ENCODE results near the gene MFRP. TPM values are rescaled to one million over a fixed set of nuclear protein-coding genes. Genes with fewer than 3 reads are reported as not detected.
A peak's percentile ranks its signal among the peaks of the same experiment; 100 is the strongest.

Gene MFRP
- total and polyA plus RNA-seq, 9 of the 15 experiments (the other 6 are each of a cell fraction or from before 2014, with no cell fraction given), result not detected

DNA sequence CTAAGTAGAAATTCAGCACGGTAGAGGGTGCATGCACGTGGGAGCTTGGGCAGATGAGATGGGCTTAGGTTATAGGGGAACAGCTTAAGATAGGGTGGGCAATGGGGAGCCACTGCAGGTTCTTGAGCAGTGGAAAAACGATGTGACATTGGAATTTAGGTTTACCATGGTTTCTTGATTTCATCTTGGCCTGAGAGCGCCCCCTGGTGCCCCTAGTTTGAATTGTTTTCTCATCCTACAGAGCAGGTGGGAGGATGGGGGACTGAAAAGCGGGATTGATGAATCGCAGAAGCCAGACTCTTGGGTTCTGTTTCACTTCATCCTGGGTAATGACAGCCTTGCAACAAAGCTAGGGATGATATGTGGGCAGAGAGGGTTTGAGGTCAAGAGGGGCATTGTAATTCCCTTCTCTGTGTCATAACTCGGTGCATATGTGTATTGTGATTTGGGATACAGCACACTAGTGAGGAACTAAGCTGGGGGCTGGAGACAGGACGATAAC lies 22.9 kb downstream of the MFRP start (continued):
- TF ChIP-seq, protein P1, sequence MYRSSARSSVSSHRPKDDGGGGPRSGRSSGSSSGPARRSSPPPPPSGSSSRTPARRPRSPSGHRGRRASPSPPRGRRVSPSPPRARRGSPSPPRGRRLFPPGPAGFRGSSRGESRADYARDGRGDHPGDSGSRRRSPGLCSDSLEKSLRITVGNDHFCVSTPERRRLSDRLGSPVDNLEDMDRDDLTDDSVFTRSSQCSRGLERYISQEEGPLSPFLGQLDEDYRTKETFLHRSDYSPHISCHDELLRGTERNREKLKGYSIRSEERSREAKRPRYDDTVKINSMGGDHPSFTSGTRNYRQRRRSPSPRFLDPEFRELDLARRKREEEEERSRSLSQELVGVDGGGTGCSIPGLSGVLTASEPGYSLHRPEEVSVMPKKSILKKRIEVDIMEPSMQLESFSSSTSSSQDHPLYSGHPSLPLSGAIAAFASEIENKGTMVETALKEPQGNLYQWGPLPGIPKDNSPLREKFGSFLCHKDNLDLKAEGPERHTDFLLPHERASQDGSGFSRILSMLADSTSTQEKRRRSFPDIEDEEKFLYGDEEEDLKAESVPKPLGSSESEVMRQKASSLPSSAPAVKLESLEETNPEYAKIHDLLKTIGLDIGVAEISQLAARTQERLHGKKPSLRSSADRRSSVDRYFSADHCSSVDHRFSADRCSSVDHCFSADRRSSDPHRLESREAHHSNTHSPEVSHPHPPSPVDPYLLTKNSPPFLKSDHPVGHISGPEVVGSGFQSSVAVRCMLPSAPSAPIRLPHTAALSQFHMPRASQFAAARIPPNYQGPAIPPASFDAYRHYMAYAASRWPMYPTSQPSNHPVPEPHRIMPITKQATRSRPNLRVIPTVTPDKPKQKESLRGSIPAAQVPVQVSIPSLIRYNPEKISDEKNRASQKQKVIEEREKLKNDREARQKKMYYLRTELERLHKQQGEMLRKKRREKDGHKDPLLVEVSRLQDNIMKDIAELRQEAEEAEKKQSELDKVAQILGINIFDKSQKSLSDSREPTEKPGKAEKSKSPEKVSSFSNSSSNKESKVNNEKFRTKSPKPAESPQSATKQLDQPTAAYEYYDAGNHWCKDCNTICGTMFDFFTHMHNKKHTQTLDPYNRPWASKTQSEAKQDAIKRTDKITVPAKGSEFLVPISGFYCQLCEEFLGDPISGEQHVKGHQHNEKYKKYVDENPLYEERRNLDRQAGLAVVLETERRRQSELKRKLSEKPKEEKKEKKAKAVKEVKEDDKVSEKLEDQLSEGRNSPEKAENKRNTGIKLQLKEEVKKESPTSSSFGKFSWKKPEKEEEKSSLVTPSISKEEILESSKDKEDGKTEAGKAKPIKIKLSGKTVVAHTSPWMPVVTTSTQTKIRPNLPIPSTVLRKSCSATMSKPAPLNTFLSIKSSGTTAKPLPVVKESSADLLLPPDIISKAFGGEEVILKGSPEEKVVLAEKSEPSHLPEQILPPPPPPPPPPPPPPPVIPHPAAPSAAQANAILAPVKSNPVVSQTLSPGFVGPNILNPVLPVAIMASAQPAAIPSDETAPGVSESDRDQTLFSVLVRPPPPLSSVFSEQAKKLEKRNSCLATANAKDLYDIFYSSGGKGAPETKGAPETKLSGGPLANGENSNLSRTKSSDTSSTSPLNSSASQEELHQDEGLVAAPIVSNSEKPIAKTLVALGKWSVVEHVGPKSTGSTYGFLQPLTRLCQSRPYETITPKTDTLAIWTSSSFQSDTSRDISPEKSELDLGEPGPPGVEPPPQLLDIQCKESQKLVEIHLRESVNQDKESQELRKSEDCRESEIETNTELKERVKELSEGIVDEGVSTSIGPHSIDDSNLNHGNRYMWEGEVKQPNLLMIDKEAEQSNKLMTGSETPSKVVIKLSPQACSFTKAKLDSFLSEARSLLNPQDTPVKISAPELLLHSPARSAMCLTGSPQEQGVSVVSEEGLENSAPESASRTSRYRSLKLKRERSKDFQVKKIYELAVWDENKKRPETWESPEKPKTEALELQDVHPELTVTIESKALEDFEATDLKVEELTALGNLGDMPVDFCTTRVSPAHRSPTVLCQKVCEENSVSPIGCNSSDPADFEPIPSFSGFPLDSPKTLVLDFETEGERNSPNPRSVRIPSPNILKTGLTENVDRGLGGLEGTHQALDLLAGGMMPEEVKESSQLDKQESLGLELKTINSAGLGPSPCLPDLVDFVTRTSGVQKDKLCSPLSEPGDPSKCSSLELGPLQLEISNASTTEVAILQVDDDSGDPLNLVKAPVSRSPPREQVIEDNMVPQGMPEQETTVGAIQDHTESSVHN (IDR thresholded peaks at IDR 0.05; ENCODE audit: borderline replicate concordance in 1 of 2, low read depth in 1 of 2), result no peak
- TF ChIP-seq HIVEP1 (CRISPR knock-in tag; IDR thresholded peaks at IDR 0.05) (no peak), GTF2A2 (tag; IDR thresholded peaks at IDR 0.05) (no peak), SIN3B (IDR thresholded peaks at IDR 0.05; ENCODE audit: low read depth) (no peak), HNRNPH1 (optimal IDR thresholded peaks at IDR 0.05; ENCODE audit: low read depth, low read length) (no peak), LCOR (CRISPR knock-in tag; IDR thresholded peaks at IDR 0.05) (peak; percentile 81), ZC3H8 (IDR thresholded peaks at IDR 0.05) (no peak), C11orf30 (IDR thresholded peaks at IDR 0.05; ENCODE audit: low read depth) (no peak), CCNT2 (IDR thresholded peaks at IDR 0.05; ENCODE audit: borderline replicate concordance, extremely low read depth, insufficient read length, low read depth, low read length) (no peak), SETDB1 (IDR thresholded peaks at IDR 0.05; ENCODE audit: low read length) (no peak), THRAP3 (IDR thresholded peaks at IDR 0.05; ENCODE audit: borderline replicate concordance) (no peak), KLF16 (IDR thresholded peaks at IDR 0.05) (0 out of 2 replicates have a peak, but pooled peaks have one; percentile 31), ARNT (IDR thresholded peaks at IDR 0.05) (0 out of 4 replicates have a peak, but pooled peaks of 1 of the 2 experiments have one; percentile 40), KLF13 (tag; IDR thresholded peaks at IDR 0.05; ENCODE audit: borderline replicate concordance, low read depth) (no peak), TGIF2 (CRISPR knock-in tag; IDR thresholded peaks at IDR 0.05) (no peak), ZNF668 (CRISPR knock-in tag; IDR thresholded peaks at IDR 0.05) (no peak), CXXC5 (CRISPR knock-in tag; IDR thresholded peaks at IDR 0.05) (no peak), SREBF1 (IDR thresholded peaks at IDR 0.05; ENCODE audit: borderline replicate concordance, low read depth, low read length) (no peak), ZNF311 (CRISPR knock-in tag; IDR thresholded peaks at IDR 0.05) (no peak), ZNF551 (CRISPR knock-in tag; IDR thresholded peaks at IDR 0.05) (no peak)
- TF ChIP-seq, protein P2, sequence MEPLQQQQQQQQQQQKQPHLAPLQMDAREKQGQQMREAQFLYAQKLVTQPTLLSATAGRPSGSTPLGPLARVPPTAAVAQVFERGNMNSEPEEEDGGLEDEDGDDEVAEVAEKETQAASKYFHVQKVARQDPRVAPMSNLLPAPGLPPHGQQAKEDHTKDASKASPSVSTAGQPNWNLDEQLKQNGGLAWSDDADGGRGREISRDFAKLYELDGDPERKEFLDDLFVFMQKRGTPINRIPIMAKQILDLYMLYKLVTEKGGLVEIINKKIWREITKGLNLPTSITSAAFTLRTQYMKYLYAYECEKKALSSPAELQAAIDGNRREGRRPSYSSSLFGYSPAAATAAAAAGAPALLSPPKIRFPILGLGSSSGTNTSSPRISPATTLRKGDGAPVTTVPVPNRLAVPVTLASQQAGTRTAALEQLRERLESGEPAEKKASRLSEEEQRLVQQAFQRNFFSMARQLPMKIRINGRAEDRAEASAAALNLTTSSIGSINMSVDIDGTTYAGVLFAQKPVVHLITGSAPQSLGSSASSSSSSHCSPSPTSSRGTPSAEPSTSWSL (CRISPR knock-in tag; IDR thresholded peaks at IDR 0.05; ENCODE audit: borderline replicate concordance), result no peak

All from K562 (cell line).